Measurements from ENCODE around the gene OR51G2.

- no peak for TF ChIP-seq YY1 (IDR thresholded peaks at IDR 0.05; ENCODE audit: low read depth)
- no peak for TF ChIP-seq TEAD4 (IDR thresholded peaks at IDR 0.05)
- TF ChIP-seq MAX (IDR thresholded peaks at IDR 0.05) = no peak
Measured at GRCh38 chr11:4960877-4961276, 41.7 kb upstream of the OR51G2 start.

Data from Ishikawa (cell line).